ENCODE measurements around the gene PEX7. TPM values are rescaled to one million over a fixed set of nuclear protein-coding genes. Genes with fewer than 3 reads are reported as not detected.
A peak's percentile ranks its signal among the peaks of the same experiment; 100 is the strongest.

PEX7 gene
- total RNA-seq, 1 experiment from 2014 or later = 9.9 TPM

DNA sequence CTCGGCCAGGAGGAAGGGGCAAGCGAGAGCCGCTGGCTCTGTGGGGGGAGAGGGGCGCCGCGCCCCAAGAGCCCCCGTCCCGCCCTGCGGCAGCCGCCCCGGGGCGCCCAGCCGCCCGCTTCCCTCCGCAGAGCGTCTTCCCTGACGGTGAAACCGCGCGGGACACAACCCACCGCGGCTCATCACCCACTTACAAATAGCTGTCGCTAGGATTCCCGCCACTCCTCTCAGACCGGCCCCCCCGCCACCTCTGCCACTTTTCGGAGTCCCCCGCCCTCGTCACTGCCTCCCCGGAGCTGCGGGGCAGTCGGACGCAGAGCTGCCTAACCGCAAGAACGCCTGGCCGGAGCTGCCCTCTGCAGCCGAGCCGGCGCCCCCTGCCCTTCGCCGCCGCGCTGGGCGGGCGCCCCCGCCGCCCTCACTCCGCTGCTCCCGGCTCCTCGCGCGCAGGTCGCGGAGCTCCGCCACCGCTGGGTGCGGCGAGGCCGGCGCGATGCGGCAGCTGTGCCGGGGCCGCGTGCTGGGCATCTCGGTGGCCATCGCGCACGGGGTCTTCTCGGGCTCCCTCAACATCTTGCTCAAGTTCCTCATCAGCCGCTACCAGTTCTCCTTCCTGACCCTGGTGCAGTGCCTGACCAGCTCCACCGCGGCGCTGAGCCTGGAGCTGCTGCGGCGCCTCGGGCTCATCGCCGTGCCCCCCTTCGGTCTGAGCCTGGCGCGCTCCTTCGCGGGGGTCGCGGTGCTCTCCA is 99.7 kb downstream of the PEX7 start, which contains the start of gene SLC35D3:
SLC35D3 (plus strand) TSS at position 366 of the 749 bp plus-strand sequence; CDS start at position 494, 128 bp downstream.
- no peaks in the 10 kb centered on the region for H3K4me1 ChIP-seq (ENCODE audit: insufficient read depth, low read length)
- CTCF ChIA-PET = interaction anchor here (0.6 kb wide), 1 partner anchor 82 kb away, joined by 7 read pairs; no protein-coding TSS in a partner anchor
- intact Hi-C loops (cut with micrococcal nuclease) = no loop called here
- H3K4me3 ChIP-seq (ENCODE audit: low read length) = peak within 1 kb of the TSS; percentile 65
- H3F3A ChIP-seq (ENCODE audit: low read length, unreplicated experiment) = no peaks in the 10 kb centered on the region
- no peaks in the 10 kb centered on the region for H3K79me2 ChIP-seq (ENCODE audit: low read length)
- ATAC-seq (peak; percentile 48), DNase-seq (no peak)
- BruUV-seq (replicated peaks) = no TSS peak
- H3K9me2 ChIP-seq (replicated peaks; ENCODE audit: low read length) = no peaks in the 10 kb centered on the region
- no peak within 1 kb of the TSS for H3K9ac ChIP-seq (ENCODE audit: low read length)
- no peaks in the 10 kb centered on the region for H3K9me3 ChIP-seq (ENCODE audit: low read length)
- H3K36me3 ChIP-seq (ENCODE audit: low read depth, low read length) = no peaks in the 10 kb centered on the region
- TF ChIP-seq, protein P1, sequence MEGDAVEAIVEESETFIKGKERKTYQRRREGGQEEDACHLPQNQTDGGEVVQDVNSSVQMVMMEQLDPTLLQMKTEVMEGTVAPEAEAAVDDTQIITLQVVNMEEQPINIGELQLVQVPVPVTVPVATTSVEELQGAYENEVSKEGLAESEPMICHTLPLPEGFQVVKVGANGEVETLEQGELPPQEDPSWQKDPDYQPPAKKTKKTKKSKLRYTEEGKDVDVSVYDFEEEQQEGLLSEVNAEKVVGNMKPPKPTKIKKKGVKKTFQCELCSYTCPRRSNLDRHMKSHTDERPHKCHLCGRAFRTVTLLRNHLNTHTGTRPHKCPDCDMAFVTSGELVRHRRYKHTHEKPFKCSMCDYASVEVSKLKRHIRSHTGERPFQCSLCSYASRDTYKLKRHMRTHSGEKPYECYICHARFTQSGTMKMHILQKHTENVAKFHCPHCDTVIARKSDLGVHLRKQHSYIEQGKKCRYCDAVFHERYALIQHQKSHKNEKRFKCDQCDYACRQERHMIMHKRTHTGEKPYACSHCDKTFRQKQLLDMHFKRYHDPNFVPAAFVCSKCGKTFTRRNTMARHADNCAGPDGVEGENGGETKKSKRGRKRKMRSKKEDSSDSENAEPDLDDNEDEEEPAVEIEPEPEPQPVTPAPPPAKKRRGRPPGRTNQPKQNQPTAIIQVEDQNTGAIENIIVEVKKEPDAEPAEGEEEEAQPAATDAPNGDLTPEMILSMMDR (conservative IDR thresholded peaks at IDR 0.05; ENCODE audit: low read depth, low read length) = no peak
- peak; percentile 26; the same call in 1 of the 2 replicates for TF ChIP-seq EZH2phosphoT487 (IDR thresholded peaks at IDR 0.05; ENCODE audit: borderline replicate concordance, low read length)
- peak within 1 kb of the TSS; percentile 80 for H2AFZ ChIP-seq (ENCODE audit: low read length)
- POLR2A ChIA-PET (ENCODE audit: unreplicated experiment) = interaction anchor here (0.6 kb wide), 1 partner anchor 30 kb away, joined by 16 read pairs; no protein-coding TSS in a partner anchor
- peaks cover 15% of the 10 kb centered on the region for H3K27me3 ChIP-seq (ENCODE audit: low read length)
- H3K27ac ChIP-seq (ENCODE audit: low read length) = no peak within 1 kb of the TSS
- H3K4me2 ChIP-seq (ENCODE audit: low read length) = peak within 1 kb of the TSS; percentile 86
- no peaks in the 10 kb centered on the region for H4K20me1 ChIP-seq (ENCODE audit: low read length)

DNA sequence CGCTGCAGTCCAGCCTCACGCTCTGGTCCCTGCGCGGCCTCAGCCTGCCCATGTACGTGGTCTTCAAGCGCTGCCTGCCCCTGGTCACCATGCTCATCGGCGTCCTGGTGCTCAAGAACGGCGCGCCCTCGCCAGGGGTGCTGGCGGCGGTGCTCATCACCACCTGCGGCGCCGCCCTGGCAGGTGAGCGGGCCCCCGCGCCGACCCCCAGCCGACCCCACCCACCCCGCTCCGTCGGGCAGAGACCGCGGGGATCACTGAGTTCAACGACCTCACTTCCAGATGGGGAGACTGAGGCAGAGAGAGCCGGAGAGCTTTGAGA is 100.3 kb downstream of the PEX7 start:
- Histone ChIP-seq H3K9me3 (ENCODE audit: low read length) (no peaks in the 10 kb centered on the region), H3K4me2 (ENCODE audit: low read length) (peak overlapping the region; percentile 86), H3F3A (ENCODE audit: low read length, unreplicated experiment) (no peaks in the 10 kb centered on the region), H3K4me3 (ENCODE audit: low read length) (peak overlapping the region; percentile 65), H3K9ac (ENCODE audit: low read length) (no peak overlapping the region), H3K79me2 (ENCODE audit: low read length) (no peaks in the 10 kb centered on the region), H2AFZ (ENCODE audit: low read length) (peak overlapping the region; percentile 63; the same call in 1 of the 2 replicates), H3K9me2 (replicated peaks; ENCODE audit: low read length) (no peaks in the 10 kb centered on the region), H3K4me1 (ENCODE audit: insufficient read depth, low read length) (no peaks in the 10 kb centered on the region), H4K20me1 (ENCODE audit: low read length) (no peaks in the 10 kb centered on the region), H3K36me3 (ENCODE audit: low read depth, low read length) (no peaks in the 10 kb centered on the region), H3K27me3 (ENCODE audit: low read length) (peaks cover 15% of the 10 kb centered on the region), H3K27ac (ENCODE audit: low read length) (no peak overlapping the region)
- no peak for DNase-seq
- ChIA-PET CTCF (no interaction called here), POLR2A (ENCODE audit: unreplicated experiment) (interaction anchor here (0.6 kb wide), 1 partner anchor 30 kb away, joined by 16 read pairs; no protein-coding TSS in a partner anchor)
- TF ChIP-seq, protein P1 (conservative IDR thresholded peaks at IDR 0.05; ENCODE audit: low read depth, low read length) = no peak
- TF ChIP-seq EZH2 (IDR thresholded peaks at IDR 0.05; ENCODE audit: low read length, unreplicated experiment) (no peak), EZH2phosphoT487 (IDR thresholded peaks at IDR 0.05; ENCODE audit: borderline replicate concordance, low read length) (no peak)
- intact Hi-C loops (cut with micrococcal nuclease) = no loop called here
- peak; percentile 26 for ATAC-seq
- no TSS peak for BruUV-seq (replicated peaks)

Data from PC-3 (cell line).